Activated CD8-positive, alpha-beta memory T cell treated with anti-CD3 and anti-CD28 coated beads, Interleukin-2, amount 50 U/mL, for 1 hour (primary cell): ENCODE measurements around the gene ATXN1.
"Not testable (repeated sequence)": the region's sequence is repeated elsewhere in the genome, so short reads cannot be mapped to it uniquely, and the experiment has no call there.

Experiments
- DNase-seq: peaks from one replicate; pipeline ENCODE4 v3.0.0-alpha.2; 2020; ENCODE audit errors: extremely low read depth

Gene ATXN1

DNA sequence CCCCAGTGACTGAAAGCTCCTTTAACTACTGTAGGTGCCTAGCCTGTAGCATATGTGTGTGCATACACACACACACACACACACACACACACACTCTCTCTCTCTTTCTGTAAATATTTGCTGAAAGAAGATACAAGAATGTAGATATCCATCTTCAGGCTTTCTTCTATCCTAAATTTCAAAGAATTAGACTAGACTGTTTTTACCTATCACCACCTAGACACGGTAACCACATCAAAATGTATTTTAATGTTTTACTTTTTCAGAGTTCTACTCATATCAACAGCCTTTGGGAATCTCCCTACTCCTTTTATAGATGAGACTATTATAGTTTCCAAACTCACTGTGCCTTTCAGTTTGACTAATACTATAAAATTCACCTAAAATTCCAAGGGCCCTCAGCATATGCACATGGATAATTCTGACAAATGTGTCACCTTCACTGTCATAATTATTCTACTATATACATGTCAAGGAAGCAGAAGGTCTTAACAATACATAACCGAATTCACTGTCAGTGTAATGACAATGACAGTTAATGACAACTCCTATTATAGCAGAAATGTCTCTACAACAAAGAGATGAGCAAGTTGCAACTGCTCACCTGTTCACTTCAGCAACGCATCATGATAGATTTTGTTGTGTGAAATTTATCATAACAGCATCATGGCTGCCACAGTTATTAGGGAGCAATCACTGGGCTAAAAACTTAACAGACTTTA, 286.3 kb downstream of the ATXN1 start:
- no peak for DNase-seq

DNA sequence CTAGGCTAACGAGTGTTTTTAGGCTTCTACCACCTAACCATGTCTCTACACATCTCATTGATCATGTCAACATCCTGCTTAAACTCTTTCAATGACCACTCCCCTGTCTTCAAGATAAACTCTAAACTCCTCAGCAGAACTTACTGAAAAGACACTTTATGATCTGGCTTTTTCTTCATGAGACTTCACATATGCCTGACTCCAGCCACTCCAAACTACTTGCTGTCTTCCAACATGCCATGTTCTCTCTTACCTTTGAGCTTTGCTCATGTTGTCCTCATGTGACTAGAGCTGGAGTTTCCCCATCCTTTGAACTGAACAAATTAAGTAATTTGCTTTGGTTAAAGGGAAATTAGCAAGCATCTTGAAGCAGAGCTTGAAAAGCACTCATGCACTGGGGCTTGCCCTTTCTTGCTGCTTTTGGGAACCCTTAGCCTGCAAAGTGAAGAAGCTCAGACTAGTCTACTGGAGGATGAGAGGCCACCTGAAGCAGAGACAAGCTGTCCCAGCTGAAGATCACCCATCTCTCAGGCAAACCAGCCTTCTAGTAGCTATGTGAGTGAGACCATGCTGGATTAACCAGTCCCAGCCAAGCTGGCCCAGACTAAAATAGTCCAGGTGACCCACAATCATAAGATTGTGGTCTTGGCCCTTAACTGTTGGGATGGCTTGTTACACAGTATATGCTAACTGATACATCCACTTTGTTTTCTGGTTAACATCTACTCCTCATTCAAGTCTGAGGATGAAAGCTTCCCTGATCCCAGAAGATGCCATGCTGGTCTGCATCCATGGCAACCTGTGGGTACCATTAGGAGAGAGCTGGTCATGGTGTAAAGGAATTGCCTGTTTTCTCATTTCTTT, 287.1 kb downstream of the ATXN1 start:
- DNase-seq = no peak

DNA sequence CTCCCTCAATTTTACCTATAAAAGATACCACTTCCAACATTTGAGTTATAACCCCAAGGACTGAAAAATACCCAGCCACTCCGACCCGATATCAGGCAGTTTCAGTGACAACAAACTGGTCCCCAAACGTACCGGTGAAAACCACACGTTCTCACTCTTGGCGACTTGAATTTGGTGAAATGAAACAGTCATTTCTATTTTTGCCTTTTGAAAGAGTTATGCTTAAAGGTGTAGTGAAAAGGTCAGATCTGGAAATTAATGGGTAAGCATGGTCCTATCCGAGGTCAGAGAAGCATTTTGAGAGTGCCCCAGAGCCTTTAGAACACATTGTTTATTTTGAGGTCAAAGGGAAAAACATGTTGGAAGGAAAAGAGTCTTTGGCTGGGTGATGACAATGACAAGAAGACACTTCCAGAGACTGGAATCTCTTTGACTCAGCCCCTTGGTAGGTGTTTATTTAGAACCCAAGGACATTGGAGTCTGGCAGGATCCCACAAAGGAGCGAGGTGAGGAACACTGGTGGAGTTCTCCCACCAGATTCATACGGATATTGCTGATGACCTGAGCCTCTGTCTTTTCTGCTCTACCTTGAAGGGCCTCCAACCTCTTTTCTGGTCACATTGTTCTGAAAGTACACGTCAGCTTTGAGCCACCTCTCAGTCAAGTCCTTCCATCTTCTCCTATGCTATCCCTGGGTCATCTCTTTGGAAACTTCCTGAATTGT, 287.9 kb downstream of the ATXN1 start:
- no peak for DNase-seq

DNA sequence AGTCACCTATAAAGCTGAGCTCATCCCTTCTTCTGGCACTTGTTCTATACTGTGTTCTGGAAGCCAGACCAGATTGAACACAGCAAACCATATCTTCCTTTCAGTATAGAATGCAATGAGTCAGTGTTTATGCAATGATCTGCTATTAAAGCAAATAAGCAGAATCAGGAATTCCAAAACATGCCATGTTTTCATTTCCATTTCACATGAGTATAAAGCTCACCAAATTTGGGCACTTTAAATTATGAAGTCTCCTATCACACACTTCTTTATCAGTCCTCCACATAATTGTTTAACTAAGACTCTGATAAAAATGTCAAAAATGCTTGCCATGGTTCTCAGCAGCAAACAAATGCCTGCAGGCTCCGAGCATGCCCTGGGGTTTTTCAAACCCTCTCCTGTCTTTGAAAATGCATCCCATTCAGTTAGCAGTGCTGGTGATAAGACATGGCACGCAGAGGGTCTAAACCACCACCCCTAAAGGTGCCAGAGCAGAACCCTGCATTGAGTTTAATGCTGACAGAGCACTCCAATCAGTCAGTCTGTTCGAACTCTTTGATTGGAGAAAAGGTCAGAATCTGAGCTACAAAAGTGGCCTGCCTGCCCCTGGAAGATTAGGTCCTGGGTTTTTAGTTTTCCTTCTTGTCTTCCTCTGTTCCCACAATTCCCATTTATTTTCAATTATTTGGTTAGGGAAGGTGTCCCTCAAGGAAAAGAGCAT, 288.8 kb downstream of the ATXN1 start:
- DNase-seq = no peak

DNA sequence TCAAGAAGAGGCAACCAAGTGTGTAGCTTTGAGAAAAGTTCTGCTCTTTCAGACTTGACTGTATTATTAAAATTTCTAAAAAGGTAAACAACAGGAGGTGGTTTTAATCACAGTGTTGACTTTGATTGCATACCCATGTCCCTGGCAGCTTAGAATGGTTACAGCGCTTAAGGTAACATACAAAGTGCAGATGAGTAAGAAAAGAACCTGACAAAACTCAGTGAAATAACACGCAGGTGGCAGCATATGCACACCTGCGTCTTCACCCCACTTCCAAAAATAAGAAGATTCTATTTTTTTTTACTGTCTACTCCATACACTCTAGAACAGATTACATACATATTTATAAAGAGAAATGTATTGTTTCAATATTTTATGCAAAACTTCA, 289.4 kb downstream of the ATXN1 start:
- DNase-seq = no peak

DNA sequence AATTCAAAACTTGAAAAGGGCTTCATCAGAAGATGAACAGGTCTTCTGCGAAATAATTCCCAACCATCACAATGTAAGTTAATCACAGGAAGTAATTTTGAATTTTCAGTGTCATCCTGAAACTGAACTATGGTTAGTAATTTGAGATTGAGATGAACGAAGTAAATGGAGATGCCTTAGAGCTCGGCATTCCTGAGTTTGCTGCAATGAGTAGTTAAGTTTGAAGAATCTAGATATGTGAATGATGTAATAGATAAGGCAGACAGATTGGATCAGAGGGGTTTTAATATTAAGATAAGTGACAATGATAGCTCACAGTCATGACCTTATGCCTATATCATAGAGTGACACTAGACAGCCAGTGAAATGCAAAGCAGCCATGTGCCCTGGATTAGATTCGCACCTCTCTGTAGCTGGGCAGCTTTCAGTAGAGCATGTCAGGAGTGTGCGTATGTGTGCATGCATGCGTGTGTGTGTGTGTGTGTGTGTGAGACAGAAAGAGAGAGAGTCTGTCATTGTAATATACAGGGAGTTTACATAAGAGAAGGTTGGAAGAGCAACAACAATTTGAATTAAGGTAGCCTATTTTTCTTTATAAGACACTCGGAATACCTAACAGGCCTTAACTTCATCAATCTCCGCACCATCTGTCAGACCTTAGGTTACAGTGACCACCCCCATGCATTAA, 289.9 kb downstream of the ATXN1 start:
- DNase-seq = no peak

DNA sequence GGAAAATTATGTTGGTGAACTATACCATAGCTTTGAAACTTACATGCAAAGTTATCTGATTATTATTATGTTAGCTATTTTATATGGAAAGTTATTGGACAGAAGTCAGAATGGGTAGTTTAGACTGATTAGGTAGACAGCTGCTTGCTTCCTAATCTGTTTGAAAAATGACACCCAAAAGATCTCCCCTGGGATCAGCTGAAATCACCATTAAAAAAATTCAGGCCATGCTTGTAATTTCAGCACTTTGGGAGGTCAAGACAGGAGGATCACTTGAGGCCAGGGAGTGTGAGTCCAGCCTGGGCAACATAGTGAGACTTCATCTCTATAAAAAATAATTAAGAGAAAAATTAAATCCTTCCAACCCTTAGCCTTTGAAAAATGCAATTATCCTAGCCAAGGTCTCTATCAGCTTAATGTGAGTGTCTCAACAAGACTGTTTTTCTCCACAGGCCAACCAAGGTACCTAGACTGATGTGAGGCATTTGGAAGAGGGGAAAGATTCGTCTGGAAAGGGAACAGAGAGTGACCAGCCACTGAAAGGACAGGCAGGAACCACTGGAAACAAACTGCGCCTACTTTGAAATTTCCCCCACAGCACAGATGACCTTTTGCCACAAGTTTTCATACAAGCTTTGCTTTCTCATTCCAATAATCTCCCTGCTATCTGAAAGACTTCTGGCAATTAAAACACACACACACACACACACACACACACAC, 290.6 kb downstream of the ATXN1 start:
- no peak for DNase-seq

DNA sequence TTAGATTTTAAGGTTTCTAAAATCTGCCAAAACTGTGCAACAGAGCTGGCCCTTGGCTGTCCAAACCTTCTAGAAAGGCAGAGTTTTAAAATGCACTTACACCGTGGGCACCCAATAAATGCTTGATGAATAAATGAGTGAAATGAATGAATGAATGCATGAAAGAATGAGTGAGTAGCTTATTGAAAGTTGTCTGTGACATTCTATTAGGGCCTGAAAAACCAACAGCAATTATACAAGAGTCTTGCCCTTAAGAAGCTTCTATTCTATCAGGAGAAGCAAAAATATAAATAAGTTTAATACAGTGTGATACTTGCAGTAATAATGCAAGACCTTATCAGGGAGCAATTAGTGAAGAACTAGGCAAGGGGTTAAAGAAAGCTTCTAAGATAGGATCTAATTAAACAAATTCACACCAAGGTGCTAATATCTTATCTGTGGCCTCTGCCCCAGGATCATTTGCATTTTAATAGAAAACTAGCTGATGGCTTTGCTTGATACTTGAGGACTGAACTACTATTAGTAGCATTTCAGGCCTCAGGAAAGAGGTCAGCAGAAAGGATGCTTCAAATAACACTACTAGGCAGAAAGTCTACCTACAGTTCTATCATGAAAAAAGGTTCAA, 292.2 kb downstream of the ATXN1 start:
- no peak for DNase-seq

DNA sequence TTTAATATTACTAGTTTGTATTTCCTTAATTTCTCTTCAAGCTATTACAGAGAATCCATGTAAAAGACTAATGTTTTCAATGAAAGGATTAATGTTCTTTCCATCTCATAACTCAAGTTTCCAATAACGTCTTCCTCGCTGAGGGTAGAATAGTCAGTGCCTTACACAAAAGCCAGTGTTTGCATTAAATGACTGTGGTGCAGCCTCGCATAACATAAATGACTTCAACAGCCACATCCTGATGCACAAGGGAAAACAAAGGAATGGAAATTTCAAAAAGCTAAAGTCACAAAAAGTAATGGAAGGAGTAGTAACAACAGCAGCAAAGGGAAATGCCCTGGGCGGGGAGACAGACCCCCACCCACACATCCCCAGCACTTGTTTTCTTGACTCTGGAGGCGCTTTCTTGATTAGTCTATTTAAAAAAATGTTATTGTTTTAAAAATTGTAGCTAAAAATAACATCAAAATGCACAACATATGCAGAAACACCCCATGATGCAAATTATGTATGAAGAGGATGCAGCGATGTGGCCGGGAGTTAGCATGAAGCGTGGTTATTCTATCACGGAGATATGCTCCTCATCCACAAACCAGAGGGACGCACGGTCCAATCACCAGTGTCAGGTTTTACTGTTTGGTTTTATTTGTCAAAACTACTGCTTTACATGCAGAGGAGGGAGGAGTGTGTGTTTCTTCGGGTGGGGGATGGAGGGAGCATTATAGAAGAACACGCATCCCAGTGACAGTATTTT, 294.3 kb downstream of the ATXN1 start:
- no peak for DNase-seq

DNA sequence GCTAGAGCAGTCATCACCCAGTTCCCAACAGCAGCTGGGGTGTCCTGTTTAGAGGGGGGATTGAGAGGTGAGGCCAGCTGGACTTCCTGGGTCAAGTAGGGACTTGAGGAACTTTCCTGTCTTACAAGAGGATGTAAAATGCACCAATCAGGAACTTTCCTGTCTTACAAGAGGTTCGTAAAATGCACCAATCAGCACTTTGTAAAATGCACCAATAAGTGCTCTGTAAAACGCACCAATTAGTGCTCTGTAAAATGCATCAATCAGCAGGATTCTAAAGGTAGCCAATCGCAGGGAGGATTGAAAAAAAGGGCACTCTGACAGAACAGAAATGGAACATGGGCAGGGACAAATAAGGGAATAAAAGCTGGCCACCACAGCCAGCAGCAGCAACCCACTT, 297.2 kb downstream of the ATXN1 start:
- DNase-seq = no peak

DNA sequence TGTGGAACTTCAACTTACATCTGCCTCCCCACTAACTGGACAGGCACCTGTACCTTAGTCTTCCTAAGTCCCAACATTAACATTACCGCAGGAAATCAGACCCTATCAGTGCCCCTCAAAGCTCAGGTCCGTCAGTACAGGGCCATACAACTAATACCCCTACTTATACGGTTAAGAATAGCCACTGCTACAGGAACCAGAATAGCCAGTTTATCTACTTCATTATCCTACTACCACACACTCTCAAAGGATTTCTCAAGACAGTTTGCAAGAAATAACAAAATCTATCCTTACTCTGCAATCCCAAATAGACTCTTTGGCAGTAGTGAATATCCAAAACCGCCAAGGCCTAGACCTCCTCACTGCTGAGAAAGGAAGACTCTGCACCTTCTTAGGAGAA, 298.0 kb downstream of the ATXN1 start:
- DNase-seq = not testable (repeated sequence)

DNA sequence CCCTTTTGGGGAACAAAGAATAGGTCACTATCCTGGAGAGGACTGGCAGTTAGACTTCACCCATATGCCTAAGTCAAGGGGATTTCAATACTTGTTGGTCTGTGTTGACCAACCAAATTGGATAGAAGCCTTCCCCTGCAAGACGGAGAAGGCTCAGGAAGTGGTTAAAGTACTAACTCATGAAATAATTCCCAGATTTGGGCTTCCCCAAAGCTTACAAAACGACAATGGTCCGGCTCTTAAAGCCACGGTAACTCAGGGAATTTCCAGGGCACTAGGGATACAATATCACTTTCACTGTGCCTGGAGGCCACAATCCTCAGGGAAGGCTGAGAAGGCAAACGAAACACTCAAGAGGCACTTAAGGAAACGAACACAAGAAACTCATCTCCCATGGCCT, 299.8 kb downstream of the ATXN1 start:
- DNase-seq = no peak

DNA sequence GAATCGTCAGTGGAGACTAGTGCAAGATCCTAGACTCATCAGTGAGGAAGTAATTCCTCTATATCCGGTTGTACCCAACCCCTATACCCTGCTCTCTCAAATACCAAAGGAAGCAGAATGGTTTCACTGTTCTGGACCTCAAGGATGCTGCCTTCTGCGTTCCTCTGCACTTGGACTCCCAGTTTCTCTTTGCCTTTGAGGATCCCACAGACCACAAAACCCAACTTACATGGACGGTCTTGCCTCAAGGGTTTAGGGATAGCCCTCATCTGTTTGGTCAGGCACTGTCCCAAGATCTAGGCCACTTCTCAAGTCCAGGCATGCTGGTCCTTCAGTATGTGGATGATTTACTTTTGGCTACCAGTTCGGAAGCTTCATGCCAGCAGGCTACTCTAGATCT, 301.8 kb downstream of the ATXN1 start:
- DNase-seq = not testable (repeated sequence)

DNA sequence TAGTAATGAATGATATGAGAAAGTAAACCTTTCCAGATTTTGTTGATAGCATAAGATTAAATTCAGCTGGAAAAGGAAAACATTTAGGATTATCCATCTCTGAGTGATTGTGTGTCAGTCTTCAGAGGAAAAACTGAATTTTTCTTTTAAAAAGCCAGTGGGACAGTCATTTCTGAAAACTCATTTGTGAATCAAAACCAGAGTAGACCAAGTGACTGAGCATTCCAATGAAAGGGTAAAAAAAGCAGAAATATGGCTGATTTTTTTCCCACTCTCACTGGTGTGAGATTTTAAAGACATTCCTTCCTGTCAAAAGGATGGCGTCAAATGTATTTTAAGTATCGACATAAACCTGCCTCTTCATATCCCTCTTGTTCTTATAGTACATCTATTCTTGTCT, 308.9 kb downstream of the ATXN1 start:
- DNase-seq = no peak

DNA sequence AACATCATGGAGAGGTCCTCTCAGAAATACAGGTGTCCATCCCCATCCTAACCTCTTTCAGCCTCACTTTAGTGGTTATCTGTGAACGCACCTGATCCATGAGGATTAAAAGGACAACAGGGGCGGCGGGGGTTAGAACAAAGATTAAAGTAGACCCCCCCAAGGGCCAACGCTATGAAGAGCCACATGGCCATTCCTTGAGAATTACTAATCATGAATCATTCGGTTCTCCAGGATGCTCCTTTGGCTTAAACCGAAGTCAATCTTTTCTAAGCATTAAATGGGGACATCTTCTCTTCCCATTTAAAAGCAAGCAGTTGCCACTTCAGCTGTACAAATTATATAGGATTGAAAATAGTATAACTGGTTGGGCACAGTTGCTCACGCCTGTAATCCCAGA, 310.4 kb downstream of the ATXN1 start:
- no peak for DNase-seq

DNA sequence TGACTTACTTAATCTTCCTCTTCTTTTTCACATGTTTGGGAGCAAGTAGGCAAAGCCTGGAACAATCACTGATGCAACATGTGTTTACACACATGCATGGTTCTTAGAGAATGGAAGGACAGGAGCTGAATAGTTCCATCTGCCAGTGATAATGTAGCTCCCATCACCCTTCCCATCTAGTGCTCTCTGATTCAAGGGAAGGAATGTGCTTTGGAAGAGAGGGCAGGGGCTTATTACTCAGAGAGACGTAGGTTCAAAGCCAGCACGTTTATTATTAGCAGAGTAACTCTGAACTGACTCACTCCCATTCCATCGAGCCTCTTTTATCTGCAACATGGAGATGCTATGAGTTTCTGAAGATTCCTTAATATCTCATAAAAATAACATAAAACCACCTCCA, 311.0 kb downstream of the ATXN1 start:
- DNase-seq = no peak

DNA sequence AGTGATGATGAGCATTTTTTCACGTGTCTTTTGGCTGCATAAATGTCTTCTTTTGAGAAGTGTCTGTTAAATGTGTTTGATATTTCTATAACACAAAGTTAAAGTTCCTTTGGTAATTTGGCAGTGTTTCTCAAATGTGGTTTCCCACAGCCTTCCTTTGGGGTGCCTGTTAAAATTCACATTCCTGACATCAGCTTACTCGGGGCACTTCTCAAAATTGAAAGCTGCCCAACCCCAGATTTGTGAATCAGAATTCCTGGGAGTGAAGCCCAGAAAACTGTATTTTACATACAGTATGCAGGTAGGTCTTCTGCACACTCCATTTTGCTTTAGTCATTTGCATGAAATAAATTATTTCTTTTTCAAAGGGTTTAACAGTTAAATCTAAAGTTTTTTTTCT, 315.0 kb downstream of the ATXN1 start:
- DNase-seq = no peak

DNA sequence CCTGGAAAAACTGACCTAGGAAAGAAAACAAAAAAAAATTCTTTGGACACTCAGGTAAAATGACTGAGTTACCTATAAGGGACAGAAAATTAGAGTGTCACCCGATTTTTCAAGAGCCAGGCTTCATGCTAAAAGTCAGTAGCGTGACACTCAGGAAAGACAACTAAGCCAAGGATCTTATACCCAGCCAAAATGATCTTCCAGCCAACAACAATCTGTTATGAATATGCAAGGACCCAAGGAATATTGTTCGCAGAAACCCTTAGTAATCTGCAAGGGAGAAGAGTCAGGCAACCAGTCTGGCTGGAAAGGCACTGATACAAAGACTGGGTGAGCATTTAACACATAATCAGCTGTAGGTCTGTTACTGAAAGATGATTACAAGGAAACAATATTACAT, 319.2 kb downstream of the ATXN1 start:
- no peak for DNase-seq

DNA sequence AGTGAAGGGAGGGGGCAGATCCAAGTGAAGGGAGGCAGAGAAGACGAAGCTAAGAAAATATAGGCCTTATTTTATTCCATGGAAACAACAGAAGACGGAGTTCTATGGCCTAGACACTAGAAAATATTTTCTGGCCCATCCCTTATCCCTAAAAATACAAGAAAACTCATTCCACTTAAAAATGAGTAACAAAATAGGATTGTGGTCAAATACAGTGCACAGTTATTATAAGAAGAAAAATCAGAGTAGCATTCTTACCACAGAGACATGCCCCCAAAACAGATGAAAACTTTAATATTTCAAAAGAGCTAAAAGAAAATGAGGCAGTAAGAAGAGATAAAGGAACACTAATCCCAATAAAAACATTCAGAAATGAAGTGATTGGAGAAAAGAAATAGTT, 320.0 kb downstream of the ATXN1 start:
- no peak for DNase-seq
